ENCODE data around the gene LRP8.

Gene LRP8

DNA sequence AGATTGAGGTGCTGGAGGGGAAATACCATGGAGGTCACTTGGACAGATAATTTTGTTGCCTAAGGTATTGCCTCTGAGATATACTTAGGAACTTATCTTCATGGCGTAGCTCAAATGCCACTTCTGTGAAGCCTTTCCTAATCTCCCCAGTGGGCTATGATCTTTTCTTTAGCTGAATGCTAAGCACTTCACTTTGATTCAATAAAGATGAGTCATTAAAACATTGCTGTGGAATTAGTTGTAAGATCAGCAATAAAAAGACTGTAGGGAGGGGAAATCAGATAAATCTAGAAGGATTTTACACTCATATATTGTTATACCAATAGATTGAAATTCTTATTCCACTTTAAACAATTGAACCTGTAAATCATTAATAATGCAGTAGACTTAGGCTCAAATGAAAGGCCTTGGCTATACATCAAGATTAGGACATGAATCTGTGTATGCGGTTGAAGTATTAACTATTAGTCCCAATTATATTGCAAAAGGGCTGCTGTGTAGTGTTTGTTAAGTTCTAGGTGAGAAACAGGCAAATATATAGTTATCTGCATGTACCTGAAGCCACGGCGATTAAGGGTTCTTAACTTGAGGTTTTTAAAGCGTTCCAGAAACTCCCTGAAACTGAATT, 70.3 kb downstream of the LRP8 start:
- peaks cover 72% of the 10 kb centered on the region for H3K36me3 ChIP-seq (ENCODE audit: control insufficient read depth, insufficient read depth, low read length)
- H3K4me1 ChIP-seq (ENCODE audit: control insufficient read depth, insufficient read depth, low read length, poor library complexity, severe bottlenecking) = peaks cover 11% of the 10 kb centered on the region
- no peaks in the 10 kb centered on the region for H3K9me3 ChIP-seq (ENCODE audit: control insufficient read depth, low read length)
- no peak overlapping the region for H3K4me3 ChIP-seq (ENCODE audit: extremely low read depth, insufficient read depth, low read length, poor library complexity, severe bottlenecking)
- peak overlapping the region; percentile 23 for H3K27ac ChIP-seq (ENCODE audit: low read depth, low read length, severe bottlenecking)
- WGBS, 2 experiments (ENCODE audit: insufficient coverage in 2 of 2) = 94 to 100% methylated on average over 2 to 4 of the region's 5 CpGs

DNA sequence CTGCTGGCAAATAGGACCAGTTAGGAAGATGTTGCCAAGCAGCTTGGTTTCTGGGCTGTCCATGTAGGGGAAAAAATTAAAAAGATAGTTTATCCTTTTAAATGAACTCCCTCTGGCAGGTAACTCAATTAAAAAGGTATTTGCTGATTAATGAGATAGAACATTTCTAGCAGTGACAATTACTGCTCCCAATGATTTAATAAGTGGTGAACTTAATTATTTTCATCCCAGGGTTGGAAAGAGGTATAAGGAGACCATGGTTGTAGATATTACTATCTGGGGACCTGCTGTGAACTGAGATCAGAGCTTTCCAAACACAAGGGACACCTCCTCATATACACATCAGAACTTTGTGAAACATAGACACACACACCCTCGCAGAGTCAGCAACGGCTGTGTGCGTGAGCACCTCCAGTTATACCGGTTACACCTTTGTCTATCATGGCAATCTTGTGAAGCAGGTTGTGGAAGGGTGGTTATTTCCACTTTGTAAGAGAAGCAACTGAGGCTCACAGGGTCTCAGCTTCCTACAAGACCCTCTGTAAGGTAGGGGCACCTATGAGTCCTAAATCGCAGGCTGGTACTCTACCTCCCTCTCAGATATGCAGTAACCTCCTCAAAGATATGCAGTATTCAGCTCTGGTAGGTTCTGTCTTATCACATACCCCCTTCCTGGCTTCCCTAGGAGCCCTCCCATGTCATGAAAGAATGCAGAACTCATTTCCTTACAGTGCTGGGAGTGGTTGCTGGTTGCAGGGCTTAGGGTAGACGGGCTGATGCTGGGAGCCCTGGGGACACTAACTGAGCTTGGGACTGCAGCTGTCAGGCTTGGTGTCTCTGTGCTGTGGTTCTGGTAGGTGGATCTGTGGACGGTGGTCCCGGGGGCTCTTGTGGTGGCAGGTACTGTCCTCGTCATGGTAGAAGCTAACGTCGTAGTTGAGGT, 71.1 kb downstream of the LRP8 start:
- H3K9me3 ChIP-seq (ENCODE audit: control insufficient read depth, low read length) = no peaks in the 10 kb centered on the region
- H3K4me3 ChIP-seq (ENCODE audit: extremely low read depth, insufficient read depth, low read length, poor library complexity, severe bottlenecking) = no peak overlapping the region
- H3K27ac ChIP-seq (ENCODE audit: low read depth, low read length, severe bottlenecking) = peak overlapping the region; percentile 23
- 95 to 97% methylated on average over 8 to 10 of the region's 11 CpGs for whole genome bisulfite sequencing, 2 experiments (ENCODE audit: insufficient coverage in 2 of 2)
- H3K4me1 ChIP-seq (ENCODE audit: control insufficient read depth, insufficient read depth, low read length, poor library complexity, severe bottlenecking) = peaks cover 11% of the 10 kb centered on the region
- peaks cover 69% of the 10 kb centered on the region for H3K36me3 ChIP-seq (ENCODE audit: control insufficient read depth, insufficient read depth, low read length)

- WGBS, 2 experiments (ENCODE audit: insufficient coverage in 2 of 2) = 97 to 100% methylated on average over 4 of the region's 4 CpGs
- Histone ChIP-seq H3K27ac (ENCODE audit: low read depth, low read length, severe bottlenecking) (no peak overlapping the region), H3K36me3 (ENCODE audit: control insufficient read depth, insufficient read depth, low read length) (peaks cover 67% of the 10 kb centered on the region), H3K4me1 (ENCODE audit: control insufficient read depth, insufficient read depth, low read length, poor library complexity, severe bottlenecking) (peaks cover 11% of the 10 kb centered on the region), H3K9me3 (ENCODE audit: control insufficient read depth, low read length) (no peaks in the 10 kb centered on the region), H3K4me3 (ENCODE audit: extremely low read depth, insufficient read depth, low read length, poor library complexity, severe bottlenecking) (no peak overlapping the region)
Observed at GRCh38 chr1:53255031-53255430, 72.8 kb downstream of the LRP8 start.

GRCh38 chr1:53254011-53254640, 73.7 kb downstream of the LRP8 start:
- Histone ChIP-seq H3K4me3 (ENCODE audit: extremely low read depth, insufficient read depth, low read length, poor library complexity, severe bottlenecking) (no peak overlapping the region), H3K36me3 (ENCODE audit: control insufficient read depth, insufficient read depth, low read length) (peaks cover 67% of the 10 kb centered on the region), H3K9me3 (ENCODE audit: control insufficient read depth, low read length) (no peaks in the 10 kb centered on the region), H3K4me1 (ENCODE audit: control insufficient read depth, insufficient read depth, low read length, poor library complexity, severe bottlenecking) (peaks cover 11% of the 10 kb centered on the region), H3K27ac (ENCODE audit: low read depth, low read length, severe bottlenecking) (peak overlapping the region; percentile 72)
- WGBS, 2 experiments (ENCODE audit: insufficient coverage in 2 of 2) = 81 to 100% methylated on average over 1 to 2 of the region's 4 CpGs

- Histone ChIP-seq H3K36me3 (ENCODE audit: control insufficient read depth, insufficient read depth, low read length) (peaks cover 76% of the 10 kb centered on the region), H3K4me1 (ENCODE audit: control insufficient read depth, insufficient read depth, low read length, poor library complexity, severe bottlenecking) (peaks cover 11% of the 10 kb centered on the region), H3K4me3 (ENCODE audit: extremely low read depth, insufficient read depth, low read length, poor library complexity, severe bottlenecking) (no peak overlapping the region), H3K9me3 (ENCODE audit: control insufficient read depth, low read length) (no peaks in the 10 kb centered on the region), H3K27ac (ENCODE audit: low read depth, low read length, severe bottlenecking) (no peak overlapping the region)
- WGBS, 2 experiments (ENCODE audit: insufficient coverage in 2 of 2) = 79 to 96% methylated on average over 2 to 3 of the region's 4 CpGs
Observed at GRCh38 chr1:53250325-53250724, 77.5 kb downstream of the LRP8 start.

DNA sequence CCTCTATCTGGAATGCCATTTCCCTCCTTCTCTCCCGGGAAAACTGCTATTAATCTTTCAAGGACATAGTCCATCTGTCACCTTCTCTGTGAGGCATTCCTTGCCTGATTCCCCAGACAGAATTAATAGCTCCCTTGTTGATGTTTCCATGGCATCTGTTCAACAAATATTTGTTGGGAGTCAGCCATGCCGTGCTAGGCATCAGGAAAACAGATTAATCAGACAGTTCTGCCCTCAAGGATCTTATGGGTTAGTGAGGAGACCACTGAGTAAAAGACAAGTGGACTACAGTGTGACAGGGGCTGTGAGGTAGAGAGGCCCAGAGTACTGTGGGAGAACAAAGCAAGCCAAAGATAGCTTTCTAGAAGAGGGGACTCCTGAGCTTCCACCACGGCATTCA, 78.2 kb downstream of the LRP8 start:
- no peak overlapping the region for H3K27ac ChIP-seq (ENCODE audit: low read depth, low read length, severe bottlenecking)
- peaks cover 76% of the 10 kb centered on the region for H3K36me3 ChIP-seq (ENCODE audit: control insufficient read depth, insufficient read depth, low read length)
- WGBS, 2 experiments (ENCODE audit: insufficient coverage in 2 of 2) = 88 to 94% methylated on average over 2 of the region's 3 CpGs
- H3K9me3 ChIP-seq (ENCODE audit: control insufficient read depth, low read length) = no peaks in the 10 kb centered on the region
- H3K4me3 ChIP-seq (ENCODE audit: extremely low read depth, insufficient read depth, low read length, poor library complexity, severe bottlenecking) = no peak overlapping the region
- H3K4me1 ChIP-seq (ENCODE audit: control insufficient read depth, insufficient read depth, low read length, poor library complexity, severe bottlenecking) = peaks cover 8% of the 10 kb centered on the region

DNA sequence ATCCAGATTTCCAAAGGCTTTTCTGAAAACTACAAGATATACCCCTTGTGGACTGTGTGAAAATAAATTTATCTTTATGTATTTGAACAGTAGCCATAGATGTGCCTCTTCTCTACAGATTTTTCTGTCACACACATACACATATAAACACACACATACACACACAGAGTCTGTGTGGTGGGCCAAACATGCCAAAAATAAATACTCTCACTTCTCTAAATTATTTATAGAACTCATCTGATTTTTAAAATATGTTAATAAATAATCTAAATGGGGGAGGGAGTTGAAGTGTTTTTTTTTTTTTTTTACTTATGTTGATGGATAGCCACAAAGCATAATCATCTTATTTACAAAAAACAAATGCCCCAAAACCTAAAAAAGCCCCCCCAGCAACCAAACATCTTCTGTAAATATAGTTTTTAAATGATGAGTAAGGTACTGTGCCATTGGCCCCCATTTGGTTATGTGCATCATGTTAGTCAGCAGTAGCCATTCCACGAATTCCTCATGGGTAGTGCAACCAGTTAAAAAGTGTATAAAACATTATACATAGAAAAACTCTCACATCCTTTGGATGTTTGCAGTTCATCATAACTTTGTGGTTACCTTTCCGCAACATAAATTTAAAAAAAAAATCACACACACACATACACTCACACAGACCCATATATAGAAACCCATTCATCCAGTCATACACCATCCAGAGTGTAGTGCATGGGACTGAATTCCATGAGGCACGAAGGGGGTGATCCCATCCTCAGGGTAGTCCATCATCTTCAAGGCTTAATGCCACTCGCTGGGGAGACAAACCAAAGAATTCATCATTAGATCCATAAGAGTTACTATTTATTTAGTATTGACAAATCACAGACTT, 81.4 kb downstream of the LRP8 start:
- WGBS, 2 experiments (ENCODE audit: insufficient coverage in 2 of 2) = 100% methylated on average over 1 of the region's 4 CpGs; no CpG with 5 or more reads in 1 of the 2 experiments
- Histone ChIP-seq H3K4me1 (ENCODE audit: control insufficient read depth, insufficient read depth, low read length, poor library complexity, severe bottlenecking) (no peaks in the 10 kb centered on the region), H3K27ac (ENCODE audit: low read depth, low read length, severe bottlenecking) (no peak overlapping the region), H3K36me3 (ENCODE audit: control insufficient read depth, insufficient read depth, low read length) (peaks cover 71% of the 10 kb centered on the region), H3K9me3 (ENCODE audit: control insufficient read depth, low read length) (no peaks in the 10 kb centered on the region), H3K4me3 (ENCODE audit: extremely low read depth, insufficient read depth, low read length, poor library complexity, severe bottlenecking) (no peak overlapping the region)

- 81 to 90% methylated on average over 2 of the region's 4 CpGs for WGBS, 2 experiments (ENCODE audit: insufficient coverage in 2 of 2)
- no peak overlapping the region for H3K27ac ChIP-seq (ENCODE audit: low read depth, low read length, severe bottlenecking)
- peaks cover 47% of the 10 kb centered on the region for H3K36me3 ChIP-seq (ENCODE audit: control insufficient read depth, insufficient read depth, low read length)
- no peaks in the 10 kb centered on the region for H3K4me1 ChIP-seq (ENCODE audit: control insufficient read depth, insufficient read depth, low read length, poor library complexity, severe bottlenecking)
- H3K9me3 ChIP-seq (ENCODE audit: control insufficient read depth, low read length) = no peaks in the 10 kb centered on the region
- H3K4me3 ChIP-seq (ENCODE audit: extremely low read depth, insufficient read depth, low read length, poor library complexity, severe bottlenecking) = no peak overlapping the region
Observed at GRCh38 chr1:53244141-53244540, 83.7 kb downstream of the LRP8 start.

DNA sequence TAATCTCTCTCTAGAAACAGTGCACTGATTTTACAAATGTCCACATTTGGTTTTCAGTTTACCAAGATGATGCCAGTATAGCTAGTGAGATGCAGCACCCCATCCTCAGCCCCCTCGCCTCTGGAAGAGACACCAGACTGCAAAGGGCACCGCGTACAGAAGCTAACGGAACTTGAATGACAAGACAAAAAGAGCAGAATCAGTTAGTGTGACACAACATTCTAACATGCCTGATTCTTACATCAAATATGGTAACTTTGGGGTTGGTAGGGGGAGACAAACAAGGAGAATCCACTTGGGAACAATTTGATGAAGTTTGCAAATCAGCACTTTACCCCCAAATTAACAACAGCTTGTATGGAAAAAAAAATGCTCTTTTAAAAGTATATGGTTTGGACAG, 85.5 kb downstream of the LRP8 start:
- Histone ChIP-seq H3K27ac (ENCODE audit: low read depth, low read length, severe bottlenecking) (no peak overlapping the region), H3K4me1 (ENCODE audit: control insufficient read depth, insufficient read depth, low read length, poor library complexity, severe bottlenecking) (no peaks in the 10 kb centered on the region), H3K36me3 (ENCODE audit: control insufficient read depth, insufficient read depth, low read length) (peaks cover 30% of the 10 kb centered on the region), H3K4me3 (ENCODE audit: extremely low read depth, insufficient read depth, low read length, poor library complexity, severe bottlenecking) (no peak overlapping the region), H3K9me3 (ENCODE audit: control insufficient read depth, low read length) (no peaks in the 10 kb centered on the region)
- 88 to 100% methylated on average over 1 to 4 of the region's 4 CpGs for WGBS, 2 experiments (ENCODE audit: insufficient coverage in 2 of 2)

- Histone ChIP-seq H3K9me3 (ENCODE audit: control insufficient read depth, low read length) (no peaks in the 10 kb centered on the region), H3K36me3 (ENCODE audit: control insufficient read depth, insufficient read depth, low read length) (peaks cover 26% of the 10 kb centered on the region), H3K4me1 (ENCODE audit: control insufficient read depth, insufficient read depth, low read length, poor library complexity, severe bottlenecking) (no peaks in the 10 kb centered on the region), H3K4me3 (ENCODE audit: extremely low read depth, insufficient read depth, low read length, poor library complexity, severe bottlenecking) (no peak overlapping the region), H3K27ac (ENCODE audit: low read depth, low read length, severe bottlenecking) (no peak overlapping the region)
- 86 to 96% methylated on average over 2 of the region's 2 CpGs for WGBS, 2 experiments (ENCODE audit: insufficient coverage in 2 of 2)
Observed at GRCh38 chr1:53241828-53242227, 86.0 kb downstream of the LRP8 start.

Data from mesodermal cell (in vitro differentiated cells).